IMR-90 (cell line): ENCODE measurements around the gene COL5A1. TPM values are rescaled to one million over a fixed set of nuclear protein-coding genes. Genes with fewer than 3 reads are reported as not detected.

Experiments
- ATAC-seq: fragments of 200-7000 bp; cut with Tn5 transposase; 2 replicates; pipeline ENCODE4 v1.9.1; 2020; ENCODE audit warnings: low read depth, mild to moderate bottlenecking, moderate library complexity
- BruUV-seq: library from RNA; stranded (reverse); fragments of 400-500 nt; replicated peaks from 2 replicates; lab custom pipeline; 2021; lab: Mats Ljungman, UMichigan
- CTCF ChIA-PET: fragments of 300-600 bp; formaldehyde crosslinking; extraction: SDS; loops from one replicate; lab custom pipeline; 2021; ENCODE audit warnings: antibody characterized with exemption; lab: Yijun Ruan, JAX
- POLR2A ChIA-PET: fragments of 300-600 bp; sonication (Branson Sonifier 250); formaldehyde crosslinking; loops from one replicate; lab custom pipeline; 2022; ENCODE audit warnings: antibody characterized with exemption; ENCODE audit not compliant: unreplicated experiment; lab: Charles Lee
- DNase-seq: peaks from one replicate; pipeline ENCODE4 v3.0.0; 2013
- H2AFZ ChIP-seq: replicated peaks from 2 replicates; pipeline ENCODE3; 2013; ENCODE audit warnings: low read length, mild to moderate bottlenecking; ENCODE audit not compliant: poor library complexity
- H2AK5ac ChIP-seq: 2 replicates; pipeline ENCODE4 v1.6.1; 2013; ENCODE audit warnings: low read depth, low read length, inconsistent platforms
- H2AK9ac ChIP-seq: replicated peaks from 2 replicates; pipeline ENCODE3; 2013; ENCODE audit warnings: mild to moderate bottlenecking, low read depth, low read length, moderate library complexity; ENCODE audit not compliant: poor library complexity
- H2BK120ac ChIP-seq: 2 replicates; pipeline ENCODE4 v1.6.1; 2013; ENCODE audit warnings: low read depth, low read length, inconsistent platforms
- H2BK15ac ChIP-seq: 3 replicates; pipeline ENCODE4 v1.6.1; 2013; ENCODE audit warnings: low read depth, low read length, inconsistent platforms
- H2BK20ac ChIP-seq: 2 replicates; pipeline ENCODE4 v1.6.1; 2013; ENCODE audit warnings: low read depth, mild to moderate bottlenecking, inconsistent platforms, low read length, moderate library complexity
- H2BK5ac ChIP-seq: 2 replicates; pipeline ENCODE4 v1.6.1; 2013; ENCODE audit warnings: mild to moderate bottlenecking, low read depth, low read length, inconsistent platforms; ENCODE audit not compliant: poor library complexity, severe bottlenecking
- H3K14ac ChIP-seq: replicated peaks from 2 replicates; pipeline ENCODE4 v1.6.1; 2013; ENCODE audit warnings: low read depth, low read length, inconsistent platforms
- H3K18ac ChIP-seq: 2 replicates; pipeline ENCODE4 v1.6.1; 2013; ENCODE audit warnings: low read depth, low read length, control low read depth
- H3K23ac ChIP-seq: 2 replicates; pipeline ENCODE4 v1.6.1; 2013; ENCODE audit warnings: low read depth, low read length, inconsistent platforms
- H3K27ac ChIP-seq: 2 replicates; pipeline ENCODE4 v1.5.1; 2013; ENCODE audit warnings: mild to moderate bottlenecking, control low read depth, low read length; ENCODE audit not compliant: insufficient read depth
- H3K27me3 ChIP-seq: 2 replicates; pipeline ENCODE4 v1.6.1; 2013; ENCODE audit warnings: low read length; ENCODE audit not compliant: control insufficient read depth, insufficient read depth
- H3K36me3 ChIP-seq: 2 replicates; pipeline ENCODE4 v1.6.1; 2013; ENCODE audit warnings: low read length, mixed read lengths; ENCODE audit not compliant: control insufficient read depth, insufficient read depth
- H3K4ac ChIP-seq: 2 replicates; pipeline ENCODE4 v1.6.1; 2013; ENCODE audit warnings: low read depth, low read length, inconsistent platforms
- H3K4me1 ChIP-seq: 2 replicates; pipeline ENCODE4 v1.6.1; 2013; ENCODE audit warnings: low read length, mixed read lengths; ENCODE audit not compliant: control insufficient read depth, insufficient read depth
- H3K4me2 ChIP-seq: 2 replicates; pipeline ENCODE4 v1.6.1; 2013; ENCODE audit warnings: low read depth, mild to moderate bottlenecking, control low read depth, low read length, moderate library complexity
- H3K4me3 ChIP-seq: 2 replicates; pipeline ENCODE4 v1.5.1; 2013; ENCODE audit warnings: low read depth, mild to moderate bottlenecking, control low read depth, low read length, moderate library complexity; ENCODE audit not compliant: insufficient read depth
- H3K56ac ChIP-seq: 2 replicates; pipeline ENCODE4 v1.6.1; 2013; ENCODE audit warnings: low read length, inconsistent platforms; ENCODE audit not compliant: insufficient read depth; ENCODE audit errors: extremely low read depth
- H3K79me1 ChIP-seq, 2 experiments: 2 replicates each; pipeline ENCODE4 v1.6.1; 2013; ENCODE audit warnings: low read length in 2 of 2, inconsistent platforms in 1 of 2, low read depth in 1 of 2
- H3K9ac ChIP-seq: 2 replicates; pipeline ENCODE4 v1.6.1; 2013; ENCODE audit warnings: low read depth, low read length, control low read depth
- H3K9me1 ChIP-seq: 2 replicates; pipeline ENCODE4 v1.6.1; 2013; ENCODE audit warnings: low read length, inconsistent platforms; ENCODE audit not compliant: insufficient read depth
- H3K9me3 ChIP-seq: 2 replicates; pipeline ENCODE4 v1.6.1; 2013; ENCODE audit warnings: low read length; ENCODE audit not compliant: control insufficient read depth, insufficient read depth
- H4K20me1 ChIP-seq: 2 replicates; pipeline ENCODE4 v1.6.1; 2013; ENCODE audit warnings: low read length, inconsistent platforms; ENCODE audit not compliant: insufficient read depth
- H4K5ac ChIP-seq: 2 replicates; pipeline ENCODE4 v1.6.1; 2013; ENCODE audit warnings: mild to moderate bottlenecking, low read depth, low read length, control low read depth
- H4K8ac ChIP-seq, 2 experiments: 2 replicates each; pipeline ENCODE4 v1.6.1; 2013; ENCODE audit warnings: low read depth in 2 of 2, low read length in 2 of 2, control low read depth in 1 of 2, inconsistent platforms in 1 of 2
- H4K91ac ChIP-seq: 2 replicates; pipeline ENCODE4 v1.6.1; 2013; ENCODE audit warnings: low read depth, low read length, inconsistent platforms; ENCODE audit not compliant: insufficient read depth
- BHLHE40 ChIP-seq: fragments of 150-350 bp; IDR thresholded peaks from 2 replicates; pipeline ENCODE4 v1.6.1; 2016; ENCODE audit warnings: mild to moderate bottlenecking, low read depth, low read length
- FOS ChIP-seq: fragments of 150-350 bp; IDR thresholded peaks from 2 replicates; pipeline ENCODE4 v1.6.1; 2016; ENCODE audit warnings: low read depth, low read length
- MAFK ChIP-seq: IDR thresholded peaks from 2 replicates; pipeline ENCODE4 v1.6.1; 2012; ENCODE audit warnings: low read depth, low read length, improper control_type of control experiment
- NFE2L2 ChIP-seq: fragments of 150-350 bp; IDR thresholded peaks from 2 replicates; pipeline ENCODE4 v1.6.1; 2016; ENCODE audit warnings: low read depth, mild to moderate bottlenecking, low read length
- POLR2A ChIP-seq: IDR thresholded peaks from 2 replicates; pipeline ENCODE4 v1.6.1; 2012; ENCODE audit warnings: mild to moderate bottlenecking, low read depth, low read length
- RCOR1 ChIP-seq: IDR thresholded peaks from 2 replicates; pipeline ENCODE4 v1.6.1; 2012; ENCODE audit warnings: mild to moderate bottlenecking, low read length, improper control_type of control experiment; ENCODE audit not compliant: insufficient replicate concordance
- RFX5 ChIP-seq: IDR thresholded peaks from 2 replicates; pipeline ENCODE4 v1.8.0; 2012; ENCODE audit warnings: low read depth, mild to moderate bottlenecking, low read length, moderate library complexity
- SMC3 ChIP-seq: fragments of 150-350 bp; IDR thresholded peaks from 2 replicates; pipeline ENCODE4 v1.6.1; 2016; ENCODE audit warnings: low read depth, mild to moderate bottlenecking, antibody characterized with exemption, low read length, moderate library complexity
- USF2 ChIP-seq: fragments of 150-350 bp; IDR thresholded peaks from 2 replicates; pipeline ENCODE4 v1.6.1; 2017; ENCODE audit warnings: mild to moderate bottlenecking, antibody characterized with exemption, low read length, low read depth
- WGBS, 2 experiments: methylation state at CpG; one replicate each; pipeline versions ENCODE4 v1.1.5 to v1.1.7; 2013; ENCODE audit warnings: missing lambda C conversion rate in 2 of 2; ENCODE audit not compliant: insufficient read length in 1 of 2; ENCODE audit errors: extremely low coverage in 2 of 2; 5-methylcytosine and 5-hydroxymethylcytosine counted together
- dilution Hi-C: fragments of 300-500 bp; cut with HindIII; formaldehyde crosslinking; loops from one replicate; pipeline ENCODE4 v1.14.3; 2018; ENCODE audit warnings: low sequenced_read_pairs; ENCODE audit not compliant: unreplicated experiment
- in situ Hi-C: fragments of 300-500 bp; cut with MboI; formaldehyde crosslinking; loops from 3 replicates; pipeline ENCODE4 v1.14.3; 2019; ENCODE audit warnings: low sequenced_read_pairs, inconsistent platforms, mixed read lengths
- intact Hi-C: fragments of 100-400 bp; cut with micrococcal nuclease; formaldehyde crosslinking; loops from 2 replicates; pipeline ENCODE4 v1.10.0; 2022
- polyA plus RNA-seq, 3 experiments: library from polyadenylated mRNA; depleted of rRNA; stranded (reverse); fragments of >200 nt; gene quantifications; 2 replicates each; pipeline ENCODE4 v1.2.3, GENCODE V29; 2012; ENCODE audit warnings: low replicate concordance in 1 of 3
- total RNA-seq: library from RNA; depleted of rRNA; stranded (reverse); fragments of >200 nt; gene quantifications from 2 replicates; pipeline ENCODE4 v1.2.3, GENCODE V29; 2012

Gene COL5A1
- total and polyA plus RNA-seq, 2 of the 4 experiments (the other 2 are of a cell fraction): 19.2 to 173 TPM

- H3K23ac ChIP-seq: no peak overlapping the region
- no peaks in the 10 kb centered on the region for H3K36me3 ChIP-seq
- no peak overlapping the region for H3K4ac ChIP-seq
- TF ChIP-seq RFX5 (no peak), MAFK (no peak), RCOR1 (no peak), BHLHE40 (no peak), NFE2L2 (no peak), USF2 (no peak), SMC3 (no peak), FOS (no peak), POLR2A (no peak)
- H3K27me3 ChIP-seq: no peaks in the 10 kb centered on the region; the same call in 1 of the 2 replicates
- H3K9me3 ChIP-seq: peaks cover 5% of the 10 kb centered on the region; the same call in 1 of the 2 replicates
- CTCF ChIA-PET: no interaction called here
- no peak overlapping the region for H2AK9ac ChIP-seq
- ATAC-seq: no peak
- no peaks in the 10 kb centered on the region for H4K20me1 ChIP-seq
- H4K5ac ChIP-seq: no peak overlapping the region
- no peak overlapping the region for H4K8ac ChIP-seq
- no peak for DNase-seq
- intact Hi-C loops: no loop called here
- H2BK15ac ChIP-seq: no peak overlapping the region
- H3K56ac ChIP-seq: no peak overlapping the region
- no peak overlapping the region for H3K14ac ChIP-seq
- peaks cover 3% of the 10 kb centered on the region for H3K4me1 ChIP-seq
- H2BK120ac ChIP-seq: no peak overlapping the region
- H2BK5ac ChIP-seq: no peak overlapping the region
- no peak overlapping the region for H3K4me2 ChIP-seq
- in situ Hi-C loops: no loop called here
- no peak overlapping the region for H2AFZ ChIP-seq
- H2AK5ac ChIP-seq: no peak overlapping the region
- no peak overlapping the region for H3K27ac ChIP-seq
- no peak overlapping the region for H3K4me3 ChIP-seq
- H3K9me1 ChIP-seq: no peaks in the 10 kb centered on the region; the same call in 1 of the 2 replicates
- dilution Hi-C loops: no loop called here
- no peak overlapping the region for H4K91ac ChIP-seq
- POLR2A ChIA-PET: no interaction called here
- H3K9ac ChIP-seq: no peak overlapping the region
- no peaks in the 10 kb centered on the region for H3K79me1 ChIP-seq
- WGBS, 2 experiments: no CpG with 5 or more reads among the region's 1 CpG
- no peak overlapping the region for H3K18ac ChIP-seq
- H2BK20ac ChIP-seq: no peak overlapping the region
- no TSS peak for BruUV-seq
These were observed 29.3 kb upstream of the COL5A1 start for GRCh38 chr9:134612309-134612708.
